ENCODE measurements around the gene TDRD10.
"Not testable (repeated sequence)": the region's sequence is repeated elsewhere in the genome, so short reads cannot be mapped to it uniquely, and the experiment has no call there.

TDRD10 gene

GRCh38 chr1:154517661-154518060 is 15.6 kb downstream of the TDRD10 start:
- no peak overlapping the region for H3K4me3 ChIP-seq (ENCODE audit: extremely low read depth, insufficient read depth, low read length, poor library complexity, severe bottlenecking)
- no peaks in the 10 kb centered on the region for H3K9me3 ChIP-seq (ENCODE audit: control insufficient read depth, low read length)
- whole genome bisulfite sequencing, 2 experiments (ENCODE audit: insufficient coverage in 2 of 2) = 93 to 94% methylated on average over 10 to 11 of the region's 11 CpGs
- H3K27ac ChIP-seq (ENCODE audit: low read depth, low read length, severe bottlenecking) = no peak overlapping the region
- H3K36me3 ChIP-seq (ENCODE audit: control insufficient read depth, insufficient read depth, low read length) = no peaks in the 10 kb centered on the region
- no peaks in the 10 kb centered on the region for H3K4me1 ChIP-seq (ENCODE audit: control insufficient read depth, insufficient read depth, low read length, poor library complexity, severe bottlenecking)

- Histone ChIP-seq H3K4me1 (ENCODE audit: control insufficient read depth, insufficient read depth, low read length, poor library complexity, severe bottlenecking) (no peaks in the 10 kb centered on the region), H3K27ac (ENCODE audit: low read depth, low read length, severe bottlenecking) (no peak overlapping the region), H3K9me3 (ENCODE audit: control insufficient read depth, low read length) (no peaks in the 10 kb centered on the region), H3K36me3 (ENCODE audit: control insufficient read depth, insufficient read depth, low read length) (no peaks in the 10 kb centered on the region), H3K4me3 (ENCODE audit: extremely low read depth, insufficient read depth, low read length, poor library complexity, severe bottlenecking) (no peak overlapping the region)
- 74 to 81% methylated on average over 8 to 9 of the region's 9 CpGs for WGBS, 2 experiments (ENCODE audit: insufficient coverage in 2 of 2)
Measured at GRCh38 chr1:154519591-154519991, 17.6 kb downstream of the TDRD10 start.

GRCh38 chr1:154520333-154520732 is 18.3 kb downstream of the TDRD10 start:
- no peak overlapping the region for H3K27ac ChIP-seq (ENCODE audit: low read depth, low read length, severe bottlenecking)
- H3K36me3 ChIP-seq (ENCODE audit: control insufficient read depth, insufficient read depth, low read length) = no peaks in the 10 kb centered on the region
- no peaks in the 10 kb centered on the region for H3K4me1 ChIP-seq (ENCODE audit: control insufficient read depth, insufficient read depth, low read length, poor library complexity, severe bottlenecking)
- H3K4me3 ChIP-seq (ENCODE audit: extremely low read depth, insufficient read depth, low read length, poor library complexity, severe bottlenecking) = no peak overlapping the region
- H3K9me3 ChIP-seq (ENCODE audit: control insufficient read depth, low read length) = no peaks in the 10 kb centered on the region
- WGBS, 2 experiments (ENCODE audit: insufficient coverage in 2 of 2) = 86 to 100% methylated on average over 2 of the region's 3 CpGs

GRCh38 chr1:154521695-154522094 is 19.7 kb downstream of the TDRD10 start:
- Histone ChIP-seq H3K9me3 (ENCODE audit: control insufficient read depth, low read length) (no peaks in the 10 kb centered on the region), H3K27ac (ENCODE audit: low read depth, low read length, severe bottlenecking) (no peak overlapping the region), H3K36me3 (ENCODE audit: control insufficient read depth, insufficient read depth, low read length) (no peaks in the 10 kb centered on the region), H3K4me3 (ENCODE audit: extremely low read depth, insufficient read depth, low read length, poor library complexity, severe bottlenecking) (no peak overlapping the region), H3K4me1 (ENCODE audit: control insufficient read depth, insufficient read depth, low read length, poor library complexity, severe bottlenecking) (no peaks in the 10 kb centered on the region)
- WGBS, 2 experiments (ENCODE audit: insufficient coverage in 2 of 2) = 76 to 82% methylated on average over 3 of the region's 3 CpGs

- H3K27ac ChIP-seq (ENCODE audit: low read depth, low read length, severe bottlenecking) = no peak overlapping the region
- no peaks in the 10 kb centered on the region for H3K36me3 ChIP-seq (ENCODE audit: control insufficient read depth, insufficient read depth, low read length)
- H3K4me1 ChIP-seq (ENCODE audit: control insufficient read depth, insufficient read depth, low read length, poor library complexity, severe bottlenecking) = no peaks in the 10 kb centered on the region
- H3K4me3 ChIP-seq (ENCODE audit: extremely low read depth, insufficient read depth, low read length, poor library complexity, severe bottlenecking) = no peak overlapping the region
- no peaks in the 10 kb centered on the region for H3K9me3 ChIP-seq (ENCODE audit: control insufficient read depth, low read length)
Measured at GRCh38 chr1:154524881-154525280, 22.9 kb downstream of the TDRD10 start.

- no peak overlapping the region for H3K27ac ChIP-seq (ENCODE audit: low read depth, low read length, severe bottlenecking)
- 80 to 92% methylated on average over 4 to 5 of the region's 6 CpGs for WGBS, 2 experiments (ENCODE audit: insufficient coverage in 2 of 2)
- no peaks in the 10 kb centered on the region for H3K9me3 ChIP-seq (ENCODE audit: control insufficient read depth, low read length)
- no peaks in the 10 kb centered on the region for H3K4me1 ChIP-seq (ENCODE audit: control insufficient read depth, insufficient read depth, low read length, poor library complexity, severe bottlenecking)
- H3K4me3 ChIP-seq (ENCODE audit: extremely low read depth, insufficient read depth, low read length, poor library complexity, severe bottlenecking) = no peak overlapping the region
- no peaks in the 10 kb centered on the region for H3K36me3 ChIP-seq (ENCODE audit: control insufficient read depth, insufficient read depth, low read length)
Measured at GRCh38 chr1:154527192-154527591, 25.2 kb downstream of the TDRD10 start.

- Histone ChIP-seq H3K36me3 (ENCODE audit: control insufficient read depth, insufficient read depth, low read length) (no peaks in the 10 kb centered on the region), H3K4me1 (ENCODE audit: control insufficient read depth, insufficient read depth, low read length, poor library complexity, severe bottlenecking) (no peaks in the 10 kb centered on the region), H3K4me3 (ENCODE audit: extremely low read depth, insufficient read depth, low read length, poor library complexity, severe bottlenecking) (no peak overlapping the region), H3K27ac (ENCODE audit: low read depth, low read length, severe bottlenecking) (no peak overlapping the region), H3K9me3 (ENCODE audit: control insufficient read depth, low read length) (no peaks in the 10 kb centered on the region)
- 92% methylated on average over 2 of the region's 6 CpGs; no CpG with 5 or more reads in 1 of the 2 experiments for WGBS, 2 experiments (ENCODE audit: insufficient coverage in 2 of 2)
Measured at GRCh38 chr1:154529308-154529707, 27.3 kb downstream of the TDRD10 start.

GRCh38 chr1:154531950-154532349 is 29.9 kb downstream of the TDRD10 start:
- H3K4me1 ChIP-seq (ENCODE audit: control insufficient read depth, insufficient read depth, low read length, poor library complexity, severe bottlenecking); H3K27ac ChIP-seq (ENCODE audit: low read depth, low read length, severe bottlenecking); H3K4me3 ChIP-seq (ENCODE audit: extremely low read depth, insufficient read depth, low read length, poor library complexity, severe bottlenecking); H3K9me3 ChIP-seq (ENCODE audit: control insufficient read depth, low read length); H3K36me3 ChIP-seq (ENCODE audit: control insufficient read depth, insufficient read depth, low read length): not testable (repeated sequence)
- WGBS, 2 experiments (ENCODE audit: insufficient coverage in 2 of 2) = 87 to 95% methylated on average over 11 to 12 of the region's 13 CpGs

GRCh38 chr1:154533952-154534844 is 32.2 kb downstream of the TDRD10 start:
- Histone ChIP-seq H3K36me3 (ENCODE audit: control insufficient read depth, insufficient read depth, low read length) (no peaks in the 10 kb centered on the region), H3K27ac (ENCODE audit: low read depth, low read length, severe bottlenecking) (no peak overlapping the region), H3K9me3 (ENCODE audit: control insufficient read depth, low read length) (no peaks in the 10 kb centered on the region), H3K4me1 (ENCODE audit: control insufficient read depth, insufficient read depth, low read length, poor library complexity, severe bottlenecking) (no peaks in the 10 kb centered on the region), H3K4me3 (ENCODE audit: extremely low read depth, insufficient read depth, low read length, poor library complexity, severe bottlenecking) (no peak overlapping the region)
- WGBS, 2 experiments (ENCODE audit: insufficient coverage in 2 of 2) = 54% methylated on average over 7 to 10 of the region's 11 CpGs

- 91 to 96% methylated on average over 6 to 7 of the region's 7 CpGs for WGBS, 2 experiments (ENCODE audit: insufficient coverage in 2 of 2)
- Histone ChIP-seq H3K4me1 (ENCODE audit: control insufficient read depth, insufficient read depth, low read length, poor library complexity, severe bottlenecking) (no peaks in the 10 kb centered on the region), H3K9me3 (ENCODE audit: control insufficient read depth, low read length) (no peaks in the 10 kb centered on the region), H3K4me3 (ENCODE audit: extremely low read depth, insufficient read depth, low read length, poor library complexity, severe bottlenecking) (no peak overlapping the region), H3K27ac (ENCODE audit: low read depth, low read length, severe bottlenecking) (no peak overlapping the region), H3K36me3 (ENCODE audit: control insufficient read depth, insufficient read depth, low read length) (no peaks in the 10 kb centered on the region)
Measured at GRCh38 chr1:154536570-154536969, 34.6 kb downstream of the TDRD10 start.

Data from mesodermal cell (in vitro differentiated cells).